Hippocampal formation (tissue), 2 donors: Measurements from ENCODE around the gene EEPD1.
"Not testable (repeated sequence)": the region's sequence is repeated elsewhere in the genome, so short reads cannot be mapped to it uniquely, and the experiment has no call there.

ENCODE experiments used
- DNase-seq, 2 donors: peaks; one replicate each; lab custom pipeline; 2025; lab: John Stamatoyannopoulos, UW

EEPD1 gene

DNA sequence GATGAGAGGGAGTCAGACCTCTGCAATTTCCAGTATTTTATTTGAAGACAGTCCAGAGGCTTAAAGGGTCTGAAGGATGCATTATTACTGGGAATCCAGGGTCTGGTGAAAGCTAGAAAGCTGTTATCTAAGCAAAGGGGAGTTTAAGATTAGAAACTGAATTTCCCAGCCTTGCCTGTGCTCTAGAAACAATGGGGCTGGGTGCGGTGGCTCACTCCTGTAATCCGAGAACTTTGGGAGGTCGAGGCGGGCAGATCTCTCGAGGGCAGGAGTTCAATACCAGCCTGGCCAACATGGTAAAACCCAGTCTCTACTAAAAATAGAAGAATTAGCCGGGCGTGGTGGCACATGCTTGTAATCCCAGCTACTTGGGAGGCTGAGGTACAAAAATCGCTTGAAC, 165.1 kb downstream of the EEPD1 start:
- no peak for DNase-seq

DNA sequence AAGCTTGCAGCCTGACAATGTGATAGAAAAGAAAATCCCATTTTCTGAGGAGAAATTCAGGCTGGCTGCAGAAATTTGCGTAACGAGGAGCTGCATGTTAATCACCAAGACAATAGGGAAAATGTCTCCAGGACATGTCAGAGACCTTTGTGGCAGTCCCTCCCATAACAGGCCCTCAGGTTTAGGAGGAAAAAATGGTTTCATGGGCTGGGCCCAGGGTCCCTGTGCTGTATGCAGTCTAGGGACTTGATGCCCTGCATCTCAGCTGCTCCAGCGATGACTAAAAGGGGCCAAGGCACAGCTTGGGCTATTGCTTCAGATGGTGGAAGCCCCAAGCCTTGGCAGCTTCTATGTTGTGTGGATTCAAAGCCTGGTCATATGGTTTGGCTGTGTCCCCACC, 168.2 kb downstream of the EEPD1 start:
- not testable (repeated sequence) for DNase-seq

DNA sequence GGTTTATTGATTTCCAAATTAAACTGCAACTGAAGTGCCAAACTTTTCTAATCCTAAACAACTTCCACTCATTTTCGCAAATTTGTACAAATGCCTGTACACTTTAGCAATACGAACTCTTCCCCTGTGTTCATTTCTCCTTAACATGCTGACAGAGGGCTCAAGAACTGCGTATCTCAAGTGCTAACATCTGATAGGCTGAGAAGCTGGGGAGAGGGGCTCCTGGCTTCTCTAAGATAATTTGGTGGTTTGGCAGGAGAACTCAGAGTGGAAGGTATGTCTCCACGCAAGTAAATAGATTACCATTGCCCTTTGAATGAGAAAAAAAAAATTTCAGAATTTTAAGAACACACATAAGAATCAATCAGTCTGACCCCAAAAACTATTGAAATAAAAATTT, 183.3 kb downstream of the EEPD1 start:
- no peak for DNase-seq

DNA sequence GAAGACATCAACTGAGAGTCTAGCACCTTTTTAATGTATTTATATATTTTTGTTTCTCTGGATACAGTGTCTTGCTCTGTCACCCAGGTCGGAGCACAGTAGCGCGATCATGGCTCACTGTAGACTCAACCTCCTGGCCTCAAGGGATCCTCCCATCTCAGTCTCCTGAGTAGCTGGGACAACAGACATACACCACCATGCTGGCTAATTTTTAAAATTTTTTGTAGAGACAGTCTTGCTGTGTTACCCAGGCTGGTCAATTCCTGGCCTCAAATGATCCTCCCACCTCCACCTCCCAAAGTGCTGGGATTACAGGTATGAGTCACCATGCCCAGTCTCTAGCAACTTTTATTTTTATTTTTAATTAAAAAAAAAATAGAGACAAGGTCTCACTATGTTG, 185.2 kb downstream of the EEPD1 start:
- no peak for DNase-seq

DNA sequence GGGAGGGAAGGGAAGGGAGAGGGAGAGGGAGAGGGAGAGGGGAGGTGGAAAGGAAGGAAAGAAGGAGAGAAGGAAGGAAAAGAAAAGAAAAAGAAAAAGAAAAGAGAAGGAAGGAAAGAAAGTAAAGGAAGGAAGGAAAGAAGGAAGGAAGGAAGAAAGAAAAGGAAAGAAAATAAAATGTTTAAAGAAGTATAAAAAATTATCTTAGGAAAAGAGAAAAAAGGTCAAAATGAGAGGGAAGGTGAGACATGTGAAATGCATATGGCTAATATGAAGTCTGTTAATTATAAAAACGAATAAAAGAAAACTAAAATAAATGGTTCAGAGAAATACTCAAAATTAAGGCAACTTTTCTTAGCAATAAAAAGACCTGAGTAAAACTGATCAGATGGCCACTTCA, 190.5 kb downstream of the EEPD1 start:
- DNase-seq: no peak

DNA sequence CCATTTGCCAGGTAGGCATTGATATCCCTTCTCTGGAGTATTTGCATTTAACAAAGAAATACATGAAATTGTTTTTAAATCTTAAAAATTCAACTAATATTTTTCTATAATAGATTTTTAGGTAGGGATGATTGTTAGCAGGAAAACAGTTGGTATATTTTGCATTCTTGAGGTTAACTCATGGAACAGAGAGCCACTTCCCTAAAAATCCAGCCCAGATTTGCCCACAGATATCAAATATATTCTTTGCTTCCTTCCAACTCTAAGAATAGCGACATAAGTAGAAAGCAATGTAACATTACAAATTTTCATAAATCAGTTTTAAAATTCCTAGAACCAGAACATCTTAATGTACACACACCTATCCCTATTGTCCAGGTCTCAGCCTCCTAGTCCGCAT, 191.6 kb downstream of the EEPD1 start:
- DNase-seq: no peak

DNA sequence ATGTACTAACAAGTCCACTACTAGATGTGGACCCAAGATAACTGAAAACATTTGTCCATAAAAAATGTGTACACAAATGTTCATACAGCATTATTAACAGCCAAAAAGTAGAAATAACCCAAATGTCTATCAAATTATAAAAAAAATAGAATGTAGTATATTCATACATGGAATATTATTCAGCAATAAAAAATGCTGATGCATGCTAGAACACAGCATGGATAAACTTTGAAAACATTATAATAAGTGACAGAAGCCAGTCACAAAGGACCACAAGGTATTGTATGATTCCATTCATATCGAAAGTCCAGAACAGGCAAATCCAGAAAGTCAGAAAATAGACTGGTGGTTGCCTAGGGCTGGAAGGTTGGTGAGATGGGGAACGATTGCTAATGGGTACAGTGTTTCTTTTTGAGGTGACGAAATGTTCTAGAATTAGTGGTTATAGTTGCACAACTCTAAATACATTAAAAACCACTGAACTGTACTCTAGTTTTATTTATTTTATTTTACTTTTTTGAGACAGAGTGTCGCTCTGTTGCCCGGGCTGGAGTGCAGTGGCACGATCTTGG, 193.3 kb downstream of the EEPD1 start:
- no peak for DNase-seq

DNA sequence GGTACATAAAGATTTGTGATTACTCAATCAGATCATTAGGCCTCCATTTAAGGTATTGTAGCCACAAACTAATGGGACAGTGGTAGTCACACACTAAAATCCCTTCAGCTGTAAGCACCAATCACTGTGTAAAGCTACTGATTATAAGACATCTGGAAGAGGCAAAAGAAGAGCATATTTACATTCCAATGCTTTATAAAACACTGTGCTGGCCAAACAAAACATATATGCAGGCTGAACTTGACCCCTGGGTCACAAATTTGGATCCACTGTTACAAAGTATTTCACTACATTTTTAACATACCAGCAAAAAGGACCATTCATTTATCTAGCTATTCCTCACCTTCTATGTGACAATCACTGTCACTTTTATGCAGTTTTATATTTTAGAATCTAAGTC, 195.2 kb downstream of the EEPD1 start:
- no peak for DNase-seq

DNA sequence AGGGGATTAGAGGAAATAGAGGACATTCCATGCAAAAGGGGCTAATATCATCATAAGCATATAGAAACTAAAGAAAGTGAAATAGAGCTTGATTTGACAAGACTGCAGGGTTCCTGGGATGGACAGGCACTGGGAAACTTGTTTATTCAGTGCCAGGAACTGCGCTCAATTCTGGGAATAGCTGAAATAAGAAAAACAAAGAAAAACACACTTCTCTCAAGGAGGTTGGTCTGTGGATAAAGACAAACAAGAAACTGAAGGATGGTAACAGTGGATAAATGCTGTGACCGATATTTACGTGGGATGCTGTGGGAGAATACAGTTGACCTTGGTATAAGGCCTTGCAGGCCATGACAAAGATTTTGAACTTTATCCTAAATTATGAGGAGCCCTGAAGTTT, 195.7 kb downstream of the EEPD1 start:
- DNase-seq: no peak

DNA sequence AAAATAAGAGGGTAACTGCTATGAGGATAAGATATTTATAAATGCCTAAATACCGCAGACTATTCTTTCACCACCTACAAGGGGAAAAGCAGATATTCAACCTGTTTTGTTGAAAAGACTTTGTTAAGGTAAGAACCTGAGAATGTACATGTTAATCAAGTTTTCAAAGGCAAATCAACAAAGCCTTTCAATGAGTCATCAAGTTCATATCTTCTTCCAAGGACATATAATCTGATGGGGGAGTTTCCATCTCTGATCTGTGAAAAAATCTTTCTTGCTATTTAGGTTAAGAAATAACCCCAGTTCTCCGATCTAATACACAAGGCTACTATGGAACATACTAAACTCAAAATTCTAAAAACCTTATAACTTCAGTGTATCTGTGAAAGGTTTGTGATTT, 196.6 kb downstream of the EEPD1 start:
- DNase-seq: no peak
